HG02623 (cell line): ENCODE data around the gene CIB2.

Experiments
- ATAC-seq: cut with Tn5 transposase; IDR thresholded peaks from one replicate; pipeline ENCODE4 v1.9.1; 2021; ENCODE audit warnings: moderate library complexity; ENCODE audit not compliant: unreplicated experiment

Gene CIB2

GRCh38 chr15:78087951-78088772, 43.1 kb downstream of the CIB2 start:
- ATAC-seq, result no peak

GRCh38 chr15:78085928-78086327, 45.3 kb downstream of the CIB2 start:
- no peak for ATAC-seq

GRCh38 chr15:78084449-78084750, 46.8 kb downstream of the CIB2 start:
- ATAC-seq, result no peak

- ATAC-seq, result no peak
Measured at GRCh38 chr15:78083687-78084448, 47.4 kb downstream of the CIB2 start.

- ATAC-seq, result no peak
Measured at GRCh38 chr15:78083186-78083585, 48.1 kb downstream of the CIB2 start.

- ATAC-seq, result no peak
Measured at GRCh38 chr15:78082743-78083110, 48.5 kb downstream of the CIB2 start.

GRCh38 chr15:78082106-78082742, 49.0 kb downstream of the CIB2 start:
- no peak for ATAC-seq

- ATAC-seq, result no peak
Measured at GRCh38 chr15:78080088-78080460, 51.2 kb downstream of the CIB2 start.

- no peak for ATAC-seq
Measured at GRCh38 chr15:78079298-78080087, 51.8 kb downstream of the CIB2 start.

- ATAC-seq, result no peak
Measured at GRCh38 chr15:78077871-78078210, 53.4 kb downstream of the CIB2 start.

GRCh38 chr15:78077053-78077870, 54.0 kb downstream of the CIB2 start, which contains the start of gene TBC1D2B:
Gene TBC1D2B, minus strand, starts transcription at chr15:78077711. Its CDS starts 59 bp downstream, at chr15:78077652.
- peak; percentile 60 for ATAC-seq

- no peak for ATAC-seq
Measured at GRCh38 chr15:78076231-78077052, 54.8 kb downstream of the CIB2 start.

- no peak for ATAC-seq
Measured at GRCh38 chr15:78075490-78076230, 55.6 kb downstream of the CIB2 start.

GRCh38 chr15:78073046-78073787, 58.0 kb downstream of the CIB2 start:
- no peak for ATAC-seq

- no peak for ATAC-seq
Measured at GRCh38 chr15:78072080-78072892, 59.0 kb downstream of the CIB2 start.

GRCh38 chr15:78071383-78071782, 59.9 kb downstream of the CIB2 start:
- no peak for ATAC-seq

GRCh38 chr15:78070049-78070700, 61.1 kb downstream of the CIB2 start:
- ATAC-seq, result no peak
